MCF 10A (cell line): ENCODE data around the gene DSCAML1. TPM values are rescaled to one million over a fixed set of nuclear protein-coding genes. Genes with fewer than 3 reads are reported as not detected.

Experiments used
- BruUV-seq: library from RNA; stranded (reverse); fragments of 400-500 nt; replicated peaks from 2 replicates; lab custom pipeline; 2021; lab: Mats Ljungman, UMichigan
- CTCF ChIA-PET: fragments of 300-600 bp; sonication (Branson Sonifier 250); formaldehyde crosslinking; extraction: SDS; loops from one replicate; lab custom pipeline; 2021; ENCODE audit warnings: antibody characterized with exemption, inconsistent platforms; lab: Yijun Ruan, JAX
- POLR2A ChIA-PET: fragments of 300-600, 350-650 bp; sonication (Branson Sonifier 250); formaldehyde crosslinking; extraction: SDS; loops from one replicate; lab custom pipeline; 2020; ENCODE audit warnings: antibody characterized with exemption, inconsistent platforms; lab: Yijun Ruan, JAX
- DNase-seq: peaks from one replicate; pipeline ENCODE4 v3.0.0-alpha.2; 2018; ENCODE audit not compliant: unreplicated experiment
- H3K27ac Mint-ChIP-seq: one replicate; pipeline ENCODE4 v1.8.0; 2022; ENCODE audit warnings: mild to moderate bottlenecking, low read depth, mixed read lengths; ENCODE audit not compliant: unreplicated experiment
- H3K27me3 Mint-ChIP-seq: one replicate; pipeline ENCODE4 v1.8.0; 2022; ENCODE audit warnings: mixed read lengths; ENCODE audit not compliant: insufficient read depth, unreplicated experiment
- H3K36me3 Mint-ChIP-seq: one replicate; pipeline ENCODE4 v1.8.0; 2022; ENCODE audit warnings: mild to moderate bottlenecking, moderate library complexity, mixed read lengths; ENCODE audit not compliant: insufficient read depth, unreplicated experiment
- H3K4me1 Mint-ChIP-seq: one replicate; pipeline ENCODE4 v1.8.0; 2022; ENCODE audit warnings: mixed read lengths; ENCODE audit not compliant: insufficient read depth, unreplicated experiment
- H3K4me3 Mint-ChIP-seq: one replicate; pipeline ENCODE4 v1.8.0; 2022; ENCODE audit warnings: mild to moderate bottlenecking, moderate library complexity, mixed read lengths; ENCODE audit not compliant: unreplicated experiment
- H3K9me3 Mint-ChIP-seq: one replicate; pipeline ENCODE4 v1.8.0; 2022; ENCODE audit warnings: mixed read lengths; ENCODE audit not compliant: unreplicated experiment
- CTCF ChIP-seq: fragments of 200-600 bp; IDR thresholded peaks from one replicate; pipeline ENCODE4 v1.8.0; 2022; ENCODE audit warnings: antibody characterized with exemption, mild to moderate bottlenecking; ENCODE audit not compliant: unreplicated experiment
- intact Hi-C: fragments of 100-400 bp; cut with micrococcal nuclease; formaldehyde crosslinking; loops from 2 replicates; pipeline ENCODE4 v1.14.1; 2022
- total RNA-seq: library from RNA; stranded (reverse); gene quantifications from 2 replicates; pipeline ENCODE4 v1.2.3, GENCODE V29; 2022

Gene DSCAML1
- total RNA-seq, 1 experiment from 2014 or later, result not detected

DNA sequence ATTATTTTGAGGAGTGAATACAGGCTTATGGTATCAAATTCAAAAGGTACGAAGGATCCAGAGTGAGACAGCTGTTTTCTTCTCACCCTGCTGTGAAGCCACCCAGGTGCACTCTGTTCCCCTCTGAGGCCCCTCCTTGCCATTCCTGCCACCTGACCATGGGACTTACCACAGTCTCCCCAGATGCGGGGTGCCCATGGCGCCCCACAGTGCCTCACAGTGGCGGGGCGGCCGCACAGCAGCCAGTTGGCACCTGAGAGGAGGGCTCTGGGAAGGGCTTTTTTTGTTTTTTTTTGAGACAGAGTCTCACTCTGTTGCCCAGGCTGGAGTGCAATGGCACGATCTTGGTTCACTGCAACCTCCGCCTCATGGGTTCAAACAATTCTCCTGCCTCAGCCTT lies 317.6 kb downstream of the DSCAML1 start:
- CTCF ChIA-PET, result no interaction called here
- BruUV-seq, result no TSS peak
- Mint-ChIP-seq H3K9me3 (no peaks in the 10 kb centered on the region), H3K27ac (no peak overlapping the region), H3K4me1 (no peaks in the 10 kb centered on the region), H3K27me3 (peaks cover 59% of the 10 kb centered on the region), H3K4me3 (no peak overlapping the region), H3K36me3 (peaks cover 6% of the 10 kb centered on the region)
- DNase-seq, result no peak
- POLR2A ChIA-PET, result no interaction called here
- TF ChIP-seq CTCF, result no peak
- intact Hi-C loops, result no loop called here

- Mint-ChIP-seq H3K9me3 (no peaks in the 10 kb centered on the region), H3K4me1 (no peaks in the 10 kb centered on the region), H3K27me3 (peaks cover 63% of the 10 kb centered on the region), H3K36me3 (peaks cover 6% of the 10 kb centered on the region), H3K4me3 (no peak overlapping the region), H3K27ac (no peak overlapping the region)
- ChIA-PET POLR2A (no interaction called here), CTCF (no interaction called here)
- intact Hi-C loops, result no loop called here
- BruUV-seq, result no TSS peak
- TF ChIP-seq CTCF, result no peak
- no peak for DNase-seq
These were observed 318.1 kb downstream of the DSCAML1 start for GRCh38 chr11:117478926-117479325.

GRCh38 chr11:117478126-117478860 lies 318.7 kb downstream of the DSCAML1 start:
- no TSS peak for BruUV-seq
- TF ChIP-seq CTCF, result no peak
- CTCF ChIA-PET, result interaction anchor here (0.5 kb wide), 1 partner anchor 80 kb away, joined by 3 read pairs; no protein-coding TSS in a partner anchor
- Mint-ChIP-seq H3K27me3 (peaks cover 62% of the 10 kb centered on the region), H3K4me3 (no peak overlapping the region), H3K27ac (no peak overlapping the region), H3K4me1 (no peaks in the 10 kb centered on the region), H3K36me3 (peaks cover 2% of the 10 kb centered on the region), H3K9me3 (no peaks in the 10 kb centered on the region)
- DNase-seq, result no peak
- POLR2A ChIA-PET, result no interaction called here
- intact Hi-C loops, result no loop called here

DNA sequence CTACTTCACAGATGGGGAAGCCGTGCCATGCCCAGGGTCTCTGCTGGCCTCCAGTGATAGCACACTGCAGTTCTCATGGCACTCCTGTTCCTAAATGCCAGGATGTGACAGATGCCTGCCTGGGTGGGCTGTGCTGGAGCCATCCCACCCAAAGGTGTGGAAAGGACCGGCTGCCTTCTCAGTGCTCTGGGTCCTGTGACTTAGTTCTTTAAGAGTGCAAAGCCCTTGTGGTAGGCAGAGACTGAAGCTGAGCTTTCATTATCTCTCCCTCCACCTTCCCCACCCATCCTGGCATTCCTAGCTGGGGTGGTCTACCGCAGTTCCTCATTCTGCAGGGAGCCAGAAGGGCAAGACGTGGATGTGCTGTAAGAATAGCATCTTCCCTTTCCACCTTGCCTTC lies 319.3 kb downstream of the DSCAML1 start:
- intact Hi-C loops, result no loop called here
- BruUV-seq, result no TSS peak
- H3K9me3 Mint-ChIP-seq, result no peaks in the 10 kb centered on the region
- H3K4me3 Mint-ChIP-seq, result no peak overlapping the region
- no peaks in the 10 kb centered on the region for H3K4me1 Mint-ChIP-seq
- no peak overlapping the region for H3K27ac Mint-ChIP-seq
- POLR2A ChIA-PET, result no interaction called here
- TF ChIP-seq CTCF, result no peak
- CTCF ChIA-PET, result interaction anchor here (0.5 kb wide), 1 partner anchor 79 kb away, joined by 3 read pairs; no protein-coding TSS in a partner anchor
- peaks cover 57% of the 10 kb centered on the region for H3K27me3 Mint-ChIP-seq
- no peaks in the 10 kb centered on the region for H3K36me3 Mint-ChIP-seq
- no peak for DNase-seq
